Measurements from ENCODE around the gene CMPK2.

GRCh38 chr2:6866982-6867381 lies 1.3 kb upstream of the CMPK2 start:
- no peak for TF ChIP-seq CTCF (IDR thresholded peaks at IDR 0.05; ENCODE audit: low read length)
- no peak for TF ChIP-seq EZH2 (IDR thresholded peaks at IDR 0.05; ENCODE audit: borderline replicate concordance, low read length)

All from OCI-LY1 (cell line).